NCI-H510A treated with DMSO at 0.1 percent for 48 hours (cell line): Measurements from ENCODE around the gene UBN1.

ENCODE experiments used
- DNase-seq: peaks from one replicate; lab custom pipeline; 2025; lab: John Stamatoyannopoulos, UW

The UBN1 gene

DNA sequence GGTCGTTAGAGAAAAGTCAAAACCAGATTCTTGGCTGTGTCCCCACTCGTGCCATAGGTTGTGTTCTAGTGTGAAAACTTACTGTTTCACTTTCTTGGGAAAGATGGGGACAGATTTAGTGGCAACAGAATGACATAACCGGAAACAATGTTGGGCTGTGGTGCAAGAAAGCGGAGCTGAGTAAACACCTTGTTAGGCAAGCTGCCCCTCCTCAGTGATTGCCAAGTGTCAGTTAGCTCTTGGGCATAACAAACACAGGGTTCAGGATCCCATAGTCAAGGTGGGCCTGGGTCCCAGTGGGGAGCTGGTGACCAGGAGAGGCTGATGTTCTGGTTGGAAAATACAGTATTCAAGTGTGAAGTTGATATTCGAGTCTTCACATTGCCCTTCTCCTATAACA lies 15.4 kb downstream of the UBN1 start:
- no peak for DNase-seq

- no peak for DNase-seq
Measured at GRCh38 chr16:4864728-4865127, 17.4 kb downstream of the UBN1 start.

GRCh38 chr16:4865231-4865860 lies 18.1 kb downstream of the UBN1 start:
- no peak for DNase-seq

DNA sequence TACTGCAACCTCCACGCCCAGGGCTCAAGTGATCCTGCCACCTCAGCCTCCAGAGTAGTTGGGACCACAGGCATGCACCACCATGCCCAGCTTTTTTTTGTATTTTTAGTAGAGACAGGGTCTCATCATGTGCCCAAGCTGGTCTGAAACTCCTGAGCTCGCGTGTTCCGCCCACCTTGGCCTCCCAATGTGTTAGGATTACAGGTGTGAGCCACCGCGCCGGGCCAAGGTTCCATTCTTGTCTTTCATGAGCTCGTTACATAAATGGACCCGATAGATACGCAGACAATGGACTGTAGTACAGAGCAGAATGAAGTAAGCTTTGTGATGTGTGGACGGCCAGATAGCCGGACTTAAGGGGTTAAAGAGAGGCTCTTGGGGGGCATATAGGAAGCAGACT lies 19.3 kb downstream of the UBN1 start:
- no peak for DNase-seq

GRCh38 chr16:4868026-4868425 lies 20.7 kb downstream of the UBN1 start:
- no peak for DNase-seq

- no peak for DNase-seq
Measured at GRCh38 chr16:4868535-4868934, 21.3 kb downstream of the UBN1 start.

DNA sequence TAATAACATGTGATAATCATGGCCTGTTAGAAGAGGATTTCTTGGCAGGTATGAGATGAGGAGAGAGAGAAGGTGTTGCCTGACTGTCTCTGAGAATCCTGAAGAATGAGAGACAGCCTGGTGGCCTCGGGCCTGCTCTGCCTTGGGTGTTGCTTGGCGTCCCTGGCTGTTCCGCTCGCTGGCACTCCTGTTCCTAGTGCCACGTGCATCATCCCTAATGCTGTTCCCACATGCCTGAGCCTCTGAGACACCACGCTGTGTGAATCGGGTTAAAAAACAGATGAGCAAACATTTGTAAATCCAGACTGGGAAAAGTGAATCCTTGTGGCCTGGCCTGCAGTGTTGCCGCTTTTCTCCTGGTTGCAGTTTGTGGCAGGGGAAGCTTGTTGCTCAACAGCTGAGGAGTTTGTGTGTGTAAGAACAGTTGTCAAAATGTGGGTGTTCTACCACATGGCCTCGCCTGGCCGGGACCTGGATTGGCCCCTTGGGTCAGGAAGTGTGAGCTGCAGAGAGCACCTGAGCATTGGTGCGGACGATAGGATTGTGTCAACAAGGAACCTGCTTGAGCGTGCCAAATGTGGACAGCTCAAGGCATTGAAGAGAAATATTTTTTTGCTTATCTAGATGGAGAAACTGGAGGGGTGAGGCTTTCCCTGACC lies 22.0 kb downstream of the UBN1 start:
- no peak for DNase-seq

DNA sequence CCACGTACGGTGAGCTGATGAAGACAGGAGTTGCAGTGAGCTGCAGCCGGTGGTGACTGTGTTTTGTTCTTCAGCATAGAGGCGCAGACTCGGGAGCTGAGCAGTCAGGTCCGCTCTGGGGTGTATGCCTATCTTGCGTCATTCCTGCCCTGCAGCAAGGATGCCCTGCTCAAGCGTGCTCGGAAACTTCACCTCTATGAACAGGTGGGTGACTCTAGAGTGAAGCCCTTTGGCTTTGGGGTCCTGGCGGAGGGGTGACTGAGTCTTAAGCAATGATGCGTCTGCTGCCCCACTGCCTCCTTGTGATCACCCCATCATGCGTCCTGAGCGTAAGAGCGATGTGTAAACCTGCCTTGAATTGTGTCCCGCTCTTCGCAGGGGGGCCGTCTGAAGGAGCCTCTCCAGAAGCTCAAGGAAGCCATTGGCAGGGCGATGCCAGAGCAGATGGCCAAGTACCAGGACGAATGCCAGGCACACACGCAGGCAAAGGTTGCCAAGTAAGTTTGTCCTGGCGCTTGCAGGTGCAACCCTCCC lies 22.9 kb downstream of the UBN1 start:
- no peak for DNase-seq

DNA sequence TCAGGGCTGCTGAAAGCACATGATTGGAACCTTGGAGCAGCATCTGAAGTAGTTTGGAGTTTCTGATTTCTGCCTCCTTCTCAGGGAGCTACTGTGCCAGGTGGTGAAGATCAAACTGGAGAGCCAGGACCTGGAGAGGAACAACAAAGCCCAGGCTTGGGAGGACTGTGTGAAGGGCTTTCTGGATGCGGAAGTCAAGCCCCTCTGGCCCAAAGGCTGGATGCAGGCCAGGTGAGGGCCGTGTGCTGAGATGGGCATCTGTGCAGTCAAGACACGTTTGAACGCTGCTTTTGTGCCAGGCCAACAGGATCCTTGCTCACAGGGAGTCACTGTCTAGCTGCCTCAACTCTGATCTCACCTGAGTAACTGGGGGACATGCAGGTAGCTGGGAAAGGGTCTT lies 23.8 kb downstream of the UBN1 start:
- no peak for DNase-seq

DNA sequence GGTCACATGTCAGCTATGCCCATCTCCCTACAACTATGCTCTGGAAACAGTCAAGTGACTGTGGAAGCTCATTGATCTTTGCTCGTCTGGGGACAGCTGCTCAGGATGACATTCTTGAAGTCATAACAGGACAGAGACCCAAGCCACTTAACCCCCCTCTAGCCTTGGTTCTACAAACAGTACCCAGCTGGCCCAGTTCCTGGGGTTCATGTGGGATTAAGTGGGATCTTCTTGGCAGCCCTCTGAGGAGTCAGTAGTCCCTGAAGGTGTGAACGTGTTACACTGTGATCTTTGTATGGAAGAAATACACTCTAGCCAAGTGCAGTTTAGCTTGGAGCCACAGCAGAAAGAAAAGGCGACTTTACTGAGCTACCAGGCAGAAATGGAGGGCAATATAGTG lies 25.8 kb downstream of the UBN1 start:
- DNase-seq: no peak

- DNase-seq: no peak
Measured at GRCh38 chr16:4874666-4875065, 27.4 kb downstream of the UBN1 start.

DNA sequence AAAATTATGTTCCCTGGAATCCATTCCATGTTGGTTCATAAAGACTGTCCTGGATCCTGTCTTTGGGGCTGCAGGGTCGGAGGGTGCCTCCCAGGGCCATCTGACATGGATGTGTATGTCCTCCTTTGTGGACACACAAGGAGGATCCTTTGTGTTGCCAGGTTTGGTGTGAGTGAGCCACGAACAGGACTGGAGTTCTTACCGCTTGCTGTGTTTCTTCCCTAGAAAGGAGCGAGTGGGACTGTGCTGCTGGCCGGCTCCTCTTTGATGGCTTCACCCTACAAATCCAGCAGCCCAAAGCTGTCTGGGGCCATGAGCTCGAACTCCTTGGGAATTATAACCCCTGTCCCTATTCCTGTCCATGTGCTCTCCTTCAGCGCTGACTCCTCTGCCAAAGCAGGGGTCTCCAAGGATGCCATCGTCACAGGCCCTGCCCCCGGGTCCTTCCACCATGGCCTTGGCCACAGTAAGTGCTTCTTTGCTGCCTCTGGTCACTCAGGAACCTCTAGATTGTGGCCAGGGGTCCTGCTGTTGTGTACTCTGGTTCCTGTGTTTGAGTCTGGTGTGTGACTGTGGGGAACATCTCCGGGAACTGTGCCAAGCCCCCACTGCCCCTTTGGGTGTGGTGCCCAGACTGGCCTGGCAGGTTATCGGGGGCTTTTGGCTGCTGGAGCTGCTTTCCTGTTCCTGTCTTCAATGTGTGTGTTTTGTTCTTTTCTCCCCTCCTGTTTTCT lies 29.5 kb downstream of the UBN1 start:
- DNase-seq: no peak

- no peak for DNase-seq
Measured at GRCh38 chr16:4877380-4877685, 30.1 kb downstream of the UBN1 start.

DNA sequence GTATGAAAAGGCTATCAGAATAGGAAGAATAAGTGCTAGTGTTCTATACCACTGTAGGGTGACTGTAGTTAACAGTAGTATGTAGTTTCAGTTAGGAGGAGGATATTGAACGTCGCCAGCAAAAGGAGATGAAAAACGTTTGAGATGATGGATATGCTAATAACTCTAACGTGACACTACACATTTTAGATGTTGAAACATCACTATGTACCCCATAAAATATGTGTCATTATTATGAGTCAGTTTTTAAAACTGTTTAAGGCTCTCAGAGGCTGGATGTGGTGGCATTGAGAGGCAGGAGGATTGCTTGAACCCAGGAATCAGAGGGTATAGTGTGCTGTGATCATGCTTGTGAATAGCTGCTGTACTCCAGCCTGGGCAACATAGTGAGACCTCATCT lies 31.8 kb downstream of the UBN1 start:
- DNase-seq: no peak

DNA sequence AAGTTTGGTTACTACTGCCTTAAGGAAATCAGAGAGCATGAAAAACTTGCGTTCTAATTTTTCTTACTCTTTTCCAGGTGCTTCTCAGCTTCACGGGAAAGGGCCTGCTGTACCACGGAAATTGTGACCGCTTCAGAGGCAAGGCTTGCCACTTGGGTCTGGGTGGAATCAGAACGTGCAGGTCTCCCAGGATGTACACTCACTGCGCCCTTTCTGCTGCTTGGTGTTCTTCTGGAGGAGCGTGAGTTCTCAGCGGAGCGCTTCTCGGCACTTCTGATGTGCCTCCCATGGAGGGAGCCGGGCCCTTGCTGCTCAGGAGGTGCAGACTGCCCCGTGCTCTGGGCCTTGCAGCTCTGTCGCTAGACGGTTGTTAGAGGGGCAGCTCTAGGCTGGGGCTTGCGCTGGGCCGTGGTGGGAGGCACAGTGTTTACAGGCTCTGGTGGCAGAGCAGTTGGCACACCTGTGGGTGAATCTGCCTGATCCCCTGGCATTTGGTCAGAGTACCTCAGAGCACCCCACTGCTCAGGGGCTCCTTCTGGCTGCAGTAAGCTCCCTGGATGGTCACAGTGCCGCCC lies 32.8 kb downstream of the UBN1 start:
- DNase-seq: no peak

DNA sequence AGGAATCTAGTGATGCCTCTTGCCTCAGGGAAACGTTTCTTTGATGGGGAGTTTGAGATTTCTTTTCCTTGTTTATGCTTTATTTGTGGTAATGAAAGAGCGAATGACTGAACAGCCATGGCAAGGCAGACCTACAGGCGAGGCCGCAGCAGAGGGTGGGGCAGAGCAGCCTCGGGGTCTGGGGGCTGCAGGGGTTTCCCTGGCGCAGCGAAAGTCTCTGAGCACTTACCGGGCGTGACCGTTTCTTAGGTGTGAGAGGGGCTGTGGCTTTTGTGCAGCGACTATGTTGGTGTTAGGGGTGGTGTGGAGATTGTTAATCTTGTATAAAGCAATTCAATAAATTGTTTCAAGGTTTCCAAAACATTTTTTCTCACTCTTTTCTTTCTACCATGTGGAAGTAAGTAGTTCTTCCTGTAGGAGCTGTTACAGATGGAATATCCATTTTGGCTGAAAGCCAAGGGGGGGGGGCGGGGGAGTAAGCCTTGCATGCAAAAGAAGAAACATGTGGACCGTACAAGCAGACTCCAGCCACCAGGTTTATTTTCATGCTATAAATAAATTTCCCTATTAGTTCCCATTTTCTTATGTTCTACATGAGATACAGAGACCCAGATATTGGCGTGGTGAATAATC lies 34.8 kb downstream of the UBN1 start:
- DNase-seq: no peak

- DNase-seq: peak; percentile 18
Measured at GRCh38 chr16:4882633-4883285, 35.5 kb downstream of the UBN1 start.

DNA sequence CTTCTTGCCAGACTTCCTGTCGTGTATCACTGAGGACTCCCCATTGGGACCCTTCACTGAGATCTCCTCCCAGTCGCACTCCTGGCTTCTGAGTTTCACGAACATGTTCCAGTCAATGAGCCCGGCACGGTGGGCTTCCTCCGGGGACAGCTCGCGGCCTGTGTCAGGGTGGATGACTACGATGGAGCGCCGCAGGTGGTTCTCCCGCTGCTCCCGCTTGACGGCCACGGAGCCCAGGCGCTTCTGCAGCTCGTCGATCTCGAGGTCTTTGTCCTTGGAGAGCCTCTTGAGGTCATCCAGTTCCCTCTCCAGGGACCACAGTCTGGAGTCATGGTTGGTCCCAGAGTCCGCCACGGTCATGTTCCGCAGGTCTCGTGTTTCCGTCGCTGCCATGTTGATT lies 36.2 kb downstream of the UBN1 start:
- no peak for DNase-seq

GRCh38 chr16:4884209-4884608 lies 36.9 kb downstream of the UBN1 start:
- DNase-seq: no peak

GRCh38 chr16:4884972-4885874 lies 37.9 kb downstream of the UBN1 start:
- DNase-seq: no peak

DNA sequence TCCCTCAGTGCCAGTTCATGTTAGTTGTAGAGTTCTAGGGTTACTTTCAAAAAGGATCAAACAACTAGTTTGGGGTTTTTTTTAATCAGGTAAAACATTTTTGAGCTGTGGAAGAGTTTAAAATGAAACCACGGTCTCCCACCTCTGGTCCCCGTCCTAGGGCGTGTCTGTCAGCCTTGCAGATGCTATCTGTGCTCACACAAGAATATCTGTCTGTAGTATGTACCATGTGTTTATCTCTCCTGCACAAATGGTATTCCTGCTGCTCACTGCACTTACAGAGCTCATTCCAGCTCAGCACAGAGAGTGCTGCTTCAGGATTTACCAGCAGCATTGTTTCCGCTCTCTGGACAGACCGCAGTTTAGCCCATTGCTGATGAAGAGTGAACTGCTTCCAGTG lies 38.9 kb downstream of the UBN1 start:
- DNase-seq: no peak
